GM21723 (cell line): Measurements from ENCODE around the gene ASB18.
"Not testable (repeated sequence)": the region's sequence is repeated elsewhere in the genome, so short reads cannot be mapped to it uniquely, and the experiment has no call there.

Experiments used
- ATAC-seq: cut with Tn5 transposase; IDR thresholded peaks from one replicate; pipeline ENCODE4 v1.9.1; 2021; ENCODE audit warnings: mild to moderate bottlenecking, moderate library complexity; ENCODE audit not compliant: unreplicated experiment

Gene ASB18, protein sequence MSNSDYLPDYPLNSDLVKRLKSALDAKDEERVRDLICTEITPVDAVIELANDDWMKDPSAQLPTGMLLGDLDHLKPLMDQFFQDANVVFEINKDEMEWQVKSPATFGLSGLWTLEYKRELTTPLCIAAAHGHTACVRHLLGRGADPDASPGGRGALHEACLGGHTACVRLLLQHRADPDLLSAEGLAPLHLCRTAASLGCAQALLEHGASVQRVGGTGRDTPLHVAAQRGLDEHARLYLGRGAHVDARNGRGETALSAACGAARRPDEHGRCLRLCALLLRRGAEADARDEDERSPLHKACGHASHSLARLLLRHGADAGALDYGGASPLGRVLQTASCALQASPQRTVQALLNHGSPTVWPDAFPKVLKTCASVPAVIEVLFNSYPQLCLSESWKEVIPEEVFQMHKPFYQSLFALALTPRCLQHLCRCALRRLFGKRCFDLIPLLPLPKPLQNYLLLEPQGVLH

DNA sequence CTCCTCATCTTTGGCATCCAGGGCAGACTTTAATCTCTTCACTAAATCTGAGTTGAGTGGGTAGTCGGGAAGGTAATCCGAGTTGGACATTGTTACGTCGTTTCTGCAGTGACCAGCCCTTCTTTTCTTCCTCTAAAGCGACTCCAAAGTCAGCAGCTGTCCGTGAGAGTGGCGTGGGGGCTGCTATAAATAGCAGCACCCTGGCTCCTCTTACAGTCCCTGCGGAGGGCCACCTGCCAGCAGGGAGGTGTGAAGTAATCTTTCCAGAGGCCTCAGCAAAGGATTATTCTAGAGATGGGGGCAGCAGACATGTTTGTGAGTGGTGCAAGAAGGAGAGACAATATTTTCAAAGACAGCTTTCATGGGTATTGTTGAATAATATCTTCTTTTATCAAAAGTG is at the start of gene ASB18:
TSS of gene ASB18 (minus strand) at position 151 of the 400 bp plus-strand sequence. CDS start at position 90, 61 bp downstream.
- ATAC-seq: no peak

DNA sequence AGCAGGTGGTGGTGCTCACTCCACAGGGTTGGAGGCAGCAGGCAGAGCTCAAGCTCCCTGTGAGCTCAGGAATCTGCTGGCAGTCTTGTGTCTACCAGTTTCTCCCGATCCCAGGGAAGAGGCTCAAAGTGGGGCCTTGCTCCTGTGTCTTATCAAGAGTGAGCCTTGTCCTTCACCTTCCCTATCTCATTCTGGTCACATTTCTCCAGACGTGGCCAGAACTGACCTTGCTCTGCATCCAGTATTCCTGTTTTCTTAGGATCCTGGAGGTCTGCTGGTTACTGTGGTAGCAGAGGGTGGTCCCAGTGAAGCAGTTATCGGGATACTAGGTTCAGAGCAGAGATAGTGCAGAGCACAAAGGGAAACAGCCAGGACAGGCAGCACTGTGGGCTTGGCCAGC is 47.1 kb upstream of the ASB18 start:
- no peak for ATAC-seq

DNA sequence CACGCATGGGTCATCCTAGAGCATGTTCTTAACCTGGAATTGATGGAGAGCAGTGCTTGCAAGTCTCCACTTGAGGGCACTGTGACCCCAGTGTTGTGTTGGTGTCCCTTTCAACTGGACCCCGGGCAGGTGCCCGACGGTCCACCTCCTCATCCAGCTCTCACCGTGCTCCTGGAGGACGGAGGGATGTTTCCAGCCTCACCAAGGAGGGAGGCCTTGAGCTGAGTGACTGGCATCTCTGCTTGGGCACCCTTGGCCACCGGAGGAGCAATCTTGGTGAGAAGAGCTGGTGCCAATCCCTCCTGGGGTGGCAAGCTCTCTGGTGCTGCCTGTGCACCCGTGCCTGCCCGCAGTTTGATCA is 45.4 kb upstream of the ASB18 start:
- ATAC-seq: no peak

DNA sequence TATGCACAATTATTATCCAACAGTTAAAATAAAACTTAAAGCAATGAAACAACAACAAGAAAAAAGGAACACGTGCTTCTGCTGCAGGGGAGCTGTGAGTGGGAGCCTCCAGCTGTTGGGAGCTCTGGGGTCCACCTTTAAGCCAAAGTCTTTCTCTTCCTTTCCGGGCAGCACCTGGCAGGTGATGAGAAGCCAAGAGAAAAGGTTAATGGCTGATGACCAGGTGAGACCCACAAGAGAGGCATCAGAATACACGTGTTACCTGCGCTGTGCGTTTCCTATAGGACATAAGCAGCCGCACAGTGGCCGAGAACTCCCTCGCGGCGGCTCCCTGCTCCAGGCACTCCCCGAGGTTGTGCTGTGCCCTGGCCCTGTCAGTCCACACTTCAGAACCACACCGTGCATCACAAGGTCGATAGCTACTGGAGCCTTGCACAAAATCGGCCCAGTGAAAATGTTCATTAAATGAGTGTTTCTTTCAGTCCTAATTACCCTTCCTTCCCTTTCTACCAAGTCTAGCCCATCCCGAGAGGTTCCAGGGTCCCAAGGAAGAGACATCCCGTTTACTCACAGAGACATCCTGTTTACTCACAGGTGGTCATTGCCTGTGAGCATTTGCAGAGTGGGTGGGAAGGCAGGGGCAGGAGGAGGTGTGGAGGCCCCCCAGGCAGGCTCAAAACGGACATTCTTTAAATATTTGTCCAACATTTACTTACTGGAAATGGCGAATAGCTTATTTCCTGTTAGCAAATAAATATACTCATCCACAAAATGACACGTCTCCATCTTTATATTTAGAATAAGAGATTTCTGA is 44.9 kb upstream of the ASB18 start:
- ATAC-seq: no peak

DNA sequence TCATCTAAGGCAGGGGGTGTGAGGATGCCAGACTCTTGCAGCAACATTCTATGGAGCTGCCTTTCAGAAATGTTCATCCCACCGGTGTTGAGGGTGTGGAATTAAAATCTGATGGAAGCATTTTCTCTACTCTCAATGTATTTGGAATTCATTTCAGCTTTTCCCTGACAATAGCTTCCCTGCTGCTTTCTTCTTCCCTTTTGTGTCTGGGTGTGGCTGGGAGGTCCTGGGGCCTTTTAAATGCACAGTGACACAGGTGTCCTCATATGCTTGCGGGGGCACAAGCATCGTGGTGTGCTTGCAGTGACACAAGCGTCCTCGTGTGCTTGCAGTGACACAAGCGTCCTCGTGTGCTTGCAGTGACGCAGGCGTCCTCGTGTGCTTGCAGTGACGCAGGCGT is 43.4 kb upstream of the ASB18 start:
- no peak for ATAC-seq

DNA sequence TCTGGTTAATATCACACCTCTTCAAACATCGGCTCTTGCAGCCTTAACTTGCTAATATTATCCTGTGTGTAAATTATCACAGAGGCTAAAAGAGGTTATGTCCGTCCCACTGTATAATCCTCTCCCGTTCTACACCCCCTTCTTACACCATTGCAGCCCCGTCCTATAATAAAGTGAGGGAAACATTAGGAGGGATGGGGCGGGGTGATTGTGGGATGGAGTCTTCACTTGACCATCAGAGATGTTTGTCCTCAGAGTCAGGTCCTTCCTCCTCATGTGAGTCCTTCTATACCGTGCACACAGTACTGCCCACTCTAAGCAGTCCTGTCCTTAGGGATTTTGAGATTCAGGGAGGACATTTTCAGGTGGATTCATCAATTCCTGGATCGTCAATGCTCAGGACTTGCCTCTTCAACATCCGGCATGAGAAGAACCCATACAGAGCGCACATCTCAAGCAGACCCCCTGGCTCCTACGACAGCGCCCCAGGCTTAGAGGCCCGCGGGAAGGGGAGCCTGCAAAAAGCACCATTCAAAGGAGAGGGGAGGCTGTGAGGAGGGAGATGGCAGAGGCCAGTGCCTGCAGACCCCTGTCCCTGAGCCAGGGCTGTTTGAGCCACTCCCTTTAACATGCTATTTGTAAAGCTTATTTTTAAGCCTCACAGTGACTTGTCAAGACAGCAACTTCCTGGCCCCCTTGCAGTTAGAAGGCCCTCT is 42.8 kb upstream of the ASB18 start:
- no peak for ATAC-seq

DNA sequence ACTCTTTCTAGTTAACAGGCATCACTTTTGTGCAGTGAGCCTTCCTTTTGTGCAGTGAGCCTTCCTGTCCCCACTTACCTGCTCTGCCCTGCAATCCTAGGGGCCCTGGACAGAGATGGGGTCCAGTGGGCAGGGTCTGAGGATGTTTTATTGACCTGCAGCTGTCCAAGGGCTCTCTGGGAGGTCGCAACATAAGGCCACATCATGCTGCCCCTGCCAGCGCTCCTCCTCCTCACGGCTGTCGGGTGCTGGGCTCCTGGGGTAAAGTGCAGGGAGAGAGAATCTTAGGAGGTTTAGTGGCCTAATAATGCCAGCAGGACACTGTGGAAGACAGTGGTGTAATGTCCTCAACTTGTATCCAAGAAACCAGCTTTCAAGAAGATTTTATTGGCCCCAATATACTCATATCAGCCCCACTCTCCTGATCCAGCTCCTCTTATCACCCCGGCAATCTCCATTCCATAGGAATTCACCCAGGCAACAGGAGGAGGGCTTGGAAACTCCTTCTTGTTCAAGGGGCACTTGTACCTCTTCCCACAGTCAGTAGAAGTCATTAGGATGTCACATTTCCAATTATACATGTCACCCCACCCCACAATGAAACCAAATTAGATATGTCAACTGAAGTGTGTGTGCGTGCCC is 41.9 kb upstream of the ASB18 start:
- ATAC-seq: no peak

DNA sequence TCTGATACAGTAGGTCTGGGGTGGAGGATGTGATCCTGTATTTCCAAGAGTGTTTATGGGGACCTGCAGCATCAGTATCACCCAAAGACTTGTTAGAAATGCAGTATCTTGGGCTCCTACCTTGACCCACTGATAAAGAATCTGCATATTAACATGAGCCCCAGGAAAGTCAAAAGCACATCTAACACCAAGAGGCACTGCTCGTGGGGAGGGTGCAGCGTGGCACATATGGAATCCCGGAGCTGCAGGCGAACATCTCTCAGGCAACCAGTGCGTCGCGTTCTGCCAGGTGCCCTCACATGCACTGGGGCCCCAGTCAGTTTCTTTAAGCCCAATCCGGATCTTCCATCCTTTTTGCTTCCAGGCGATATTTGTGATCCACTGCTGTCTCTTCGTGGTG is 41.3 kb upstream of the ASB18 start:
- no peak for ATAC-seq

DNA sequence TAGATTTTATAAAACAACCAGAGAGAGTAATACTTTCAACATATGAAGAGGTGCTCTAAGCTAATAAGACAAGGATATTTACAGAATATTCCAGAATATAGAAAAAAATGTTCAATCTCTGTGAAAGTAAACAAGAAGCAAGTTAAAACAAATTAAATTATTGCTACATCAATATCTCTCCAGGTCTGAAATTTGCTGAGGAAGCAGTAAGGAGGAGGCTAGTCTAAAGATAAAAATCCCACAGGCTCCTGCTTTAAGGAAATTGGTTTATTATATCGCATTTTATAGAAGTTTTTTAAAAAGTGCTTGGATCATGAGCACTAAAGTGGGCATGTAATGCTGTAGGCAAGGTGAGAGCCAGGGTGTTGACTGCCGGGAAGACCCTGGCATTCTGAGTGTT is 39.7 kb upstream of the ASB18 start:
- no peak for ATAC-seq

DNA sequence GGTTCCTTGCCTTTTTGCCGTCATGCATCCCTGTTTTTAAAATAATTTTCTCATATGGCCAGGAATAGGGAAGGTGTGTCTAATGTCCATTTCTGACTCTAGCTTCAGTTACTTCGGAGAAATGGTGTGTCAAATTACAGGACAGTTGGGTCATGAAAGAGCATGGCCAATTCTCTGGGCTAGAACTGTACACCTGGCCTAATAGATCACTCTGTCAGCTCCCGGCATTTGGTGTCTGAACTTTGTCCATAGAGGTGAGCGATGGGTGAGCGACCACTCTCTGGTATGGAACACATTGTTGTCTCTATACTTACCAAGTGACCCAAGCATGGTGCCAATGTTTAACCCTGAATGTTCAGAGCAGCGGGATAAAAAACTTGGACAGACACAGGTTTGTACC is 38.3 kb upstream of the ASB18 start:
- no peak for ATAC-seq

DNA sequence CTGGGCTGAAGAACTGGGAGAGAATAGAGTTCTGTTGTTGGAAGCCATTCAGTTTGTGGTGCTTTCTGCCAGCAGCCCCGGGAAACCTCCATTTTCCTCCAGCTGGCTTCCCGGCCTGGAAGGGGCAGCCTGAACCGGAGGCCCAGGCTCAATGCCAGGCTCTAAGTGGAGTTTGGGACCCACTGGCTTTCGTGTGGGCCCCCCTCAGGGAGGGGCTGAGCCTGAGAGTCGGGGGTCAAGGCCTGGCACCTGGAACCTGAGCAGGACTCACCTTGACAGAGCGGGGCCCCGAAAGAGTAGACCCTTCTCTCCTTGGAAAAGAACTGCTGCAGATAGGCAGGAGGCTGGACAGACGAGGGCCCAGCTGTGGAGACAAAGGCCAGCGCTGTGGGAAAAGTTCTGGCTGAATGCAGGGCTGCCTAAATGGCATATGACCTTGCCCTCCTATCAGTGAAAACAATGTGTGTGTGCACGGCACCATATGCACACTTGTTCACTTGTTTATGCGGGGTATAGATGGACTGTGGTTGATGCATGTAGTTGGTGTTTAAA is 34.8 kb upstream of the ASB18 start:
- no peak for ATAC-seq

DNA sequence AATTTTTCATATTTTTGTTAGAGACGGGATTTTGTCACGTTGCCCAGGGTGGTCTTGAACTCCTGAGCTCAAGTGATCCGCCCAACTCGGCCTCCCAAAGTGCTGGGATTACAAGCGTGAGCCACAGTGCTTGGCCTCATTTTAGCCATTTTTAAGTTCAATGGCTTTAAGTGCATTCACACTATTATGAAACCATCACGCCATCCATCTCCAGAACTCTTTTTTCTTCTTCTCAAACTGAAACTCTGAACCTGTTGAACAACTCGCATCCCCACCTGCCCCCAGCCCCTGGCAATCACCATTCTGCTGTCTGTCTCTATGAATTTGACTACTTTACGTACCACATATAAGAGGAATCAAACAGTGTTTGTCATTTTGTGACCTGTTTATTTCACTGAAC is 31.3 kb upstream of the ASB18 start:
- ATAC-seq: no peak

DNA sequence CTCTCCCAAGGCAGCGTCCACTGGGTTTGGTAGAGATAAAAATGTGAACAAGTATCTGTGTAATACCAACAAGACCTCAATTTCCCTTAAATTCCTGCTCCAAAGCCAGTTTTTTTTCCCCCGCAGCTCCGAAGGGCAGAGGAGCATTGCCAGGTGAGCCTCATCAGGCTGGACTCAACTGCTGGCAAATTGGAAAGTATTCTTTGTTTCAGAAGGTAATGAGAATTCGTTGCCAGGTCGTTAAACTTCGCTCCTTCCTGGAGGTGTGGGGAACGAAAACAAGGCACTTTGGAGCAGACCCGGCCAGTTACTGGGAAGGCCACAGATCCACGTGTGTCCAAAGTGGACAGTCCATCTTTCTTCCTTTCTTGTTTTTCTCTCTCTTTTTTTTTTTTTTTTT is 30.4 kb upstream of the ASB18 start:
- no peak for ATAC-seq

DNA sequence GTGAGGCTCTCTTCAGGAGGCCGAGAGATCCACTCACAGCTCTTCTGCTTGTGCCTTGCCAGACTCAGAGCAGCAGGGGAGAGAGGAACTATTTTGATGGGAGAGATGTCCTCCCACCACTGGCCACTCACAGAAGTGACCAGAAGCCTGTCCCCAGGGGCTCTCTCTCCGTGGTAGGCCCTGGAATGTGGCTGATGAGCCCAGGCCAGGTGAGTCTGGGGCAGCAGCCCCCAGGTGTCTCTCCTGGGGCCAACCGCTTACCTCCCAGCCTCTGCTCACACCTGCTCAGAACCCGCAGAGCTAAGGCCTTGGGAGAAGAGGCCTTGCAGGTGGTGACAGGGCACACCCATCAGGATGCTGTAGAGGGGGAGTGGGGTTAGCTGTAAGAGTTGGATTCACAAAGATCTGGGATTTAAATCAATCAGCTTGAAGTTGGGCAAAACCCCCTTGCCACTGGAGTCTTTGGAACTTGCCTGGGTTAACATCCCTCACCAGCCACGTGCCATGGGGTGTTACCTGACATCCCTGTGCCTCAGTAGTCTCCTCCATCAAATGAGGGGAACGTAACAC is 29.1 kb upstream of the ASB18 start:
- ATAC-seq: no peak

DNA sequence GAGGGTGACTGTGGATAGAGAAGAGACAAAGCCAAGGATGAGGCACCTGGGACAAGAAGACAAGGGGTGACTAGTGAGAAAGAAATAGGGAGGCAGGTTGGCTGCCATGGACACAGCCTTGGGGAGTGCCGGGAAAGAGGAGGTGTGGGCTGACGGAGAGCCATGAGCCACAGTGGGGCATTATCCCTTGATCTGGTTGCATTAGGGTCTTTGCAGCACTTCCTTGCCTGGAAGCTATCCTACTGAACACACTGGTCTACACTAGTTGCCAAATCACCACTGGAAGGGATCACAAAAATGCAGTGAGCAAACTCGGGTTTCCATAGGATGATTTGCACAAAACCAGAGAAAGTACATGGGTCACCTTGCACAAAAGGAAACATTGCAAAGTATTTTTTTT is 27.7 kb upstream of the ASB18 start:
- ATAC-seq: no peak

DNA sequence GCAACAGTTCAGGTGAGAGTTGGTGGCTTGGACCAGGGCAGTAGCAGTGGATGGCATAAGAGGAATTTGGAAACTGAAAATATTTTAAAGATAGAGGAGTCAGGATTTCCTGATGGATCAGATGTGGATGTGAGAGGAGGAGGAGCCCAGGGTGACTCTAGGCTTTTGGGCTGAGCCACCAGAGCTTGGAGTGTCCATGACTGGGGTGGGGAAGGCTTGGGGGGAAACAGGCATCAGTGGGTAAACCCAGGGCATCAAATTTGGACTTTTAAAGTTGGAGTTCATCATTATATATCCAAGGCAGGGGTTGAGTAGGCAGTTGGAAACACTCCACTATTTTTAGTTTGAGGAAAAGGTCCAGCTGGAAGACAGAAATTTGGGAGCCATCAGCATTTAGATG is 27.3 kb upstream of the ASB18 start:
- no peak for ATAC-seq

DNA sequence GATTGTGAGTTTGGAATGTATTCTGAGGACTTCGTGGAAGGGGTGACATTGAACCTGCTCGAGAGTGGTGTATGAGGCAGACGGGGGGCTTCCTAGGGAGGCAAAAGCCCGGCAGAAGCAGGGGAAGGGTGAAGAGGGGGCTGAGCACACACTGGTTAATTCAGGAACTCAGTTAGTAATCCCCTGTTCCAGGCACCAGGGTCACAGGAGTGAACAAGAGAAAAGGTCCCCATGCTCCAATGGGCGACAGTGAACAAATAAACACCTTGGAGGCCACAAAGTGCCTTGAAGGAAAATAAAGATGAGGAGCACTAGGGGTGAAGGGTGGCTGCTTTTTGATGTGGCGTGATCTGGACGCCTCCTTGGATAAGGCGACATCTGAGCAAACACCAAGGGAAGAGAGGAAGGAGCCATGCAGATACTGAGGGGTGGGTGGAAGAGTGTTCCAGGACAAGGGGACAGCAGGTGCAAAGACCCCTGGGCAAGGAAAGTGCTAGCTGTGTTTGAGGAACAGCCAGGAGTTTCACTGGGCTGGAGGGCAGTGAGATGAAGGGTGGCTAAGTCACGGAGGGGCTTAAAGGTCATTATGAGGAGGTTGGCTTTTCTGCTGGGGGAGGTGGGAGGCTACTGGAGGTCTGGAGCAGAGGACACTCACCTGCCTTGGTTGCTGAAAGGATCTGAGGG is 26.7 kb upstream of the ASB18 start:
- no peak for ATAC-seq

DNA sequence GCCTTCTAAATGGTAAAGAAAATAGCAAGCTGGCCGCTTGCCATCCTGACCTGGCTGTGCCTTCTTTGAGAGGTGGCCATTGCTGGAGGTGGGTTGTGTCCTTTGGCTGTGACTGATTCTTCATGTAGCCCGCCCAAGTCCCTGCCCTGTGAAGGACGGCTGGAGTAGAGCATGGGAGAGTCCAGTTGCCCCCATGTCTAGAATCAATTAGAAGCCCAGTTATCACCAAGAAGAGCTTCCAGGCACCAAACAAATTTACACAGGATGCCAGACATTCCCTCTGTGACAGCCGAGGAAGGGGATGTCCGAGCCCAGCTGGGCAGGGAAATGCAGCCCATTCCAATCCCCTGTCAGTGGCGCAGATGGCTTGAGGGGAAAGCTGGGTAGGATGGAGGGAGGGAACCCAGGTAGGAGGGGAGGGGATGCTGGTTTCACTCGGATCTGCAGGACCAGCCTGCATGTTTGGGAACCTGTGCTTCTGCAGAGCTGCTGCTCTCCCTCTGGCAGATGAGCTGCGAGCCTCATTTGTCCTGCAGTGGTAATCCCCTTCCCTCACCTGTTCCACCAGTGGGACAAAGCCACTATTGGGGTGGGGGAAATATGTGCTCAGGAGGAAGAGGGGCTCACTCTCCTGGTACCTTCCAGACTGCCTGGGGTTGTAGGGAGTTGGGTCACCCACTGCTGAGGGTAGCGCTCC is 25.7 kb upstream of the ASB18 start:
- ATAC-seq: no peak

DNA sequence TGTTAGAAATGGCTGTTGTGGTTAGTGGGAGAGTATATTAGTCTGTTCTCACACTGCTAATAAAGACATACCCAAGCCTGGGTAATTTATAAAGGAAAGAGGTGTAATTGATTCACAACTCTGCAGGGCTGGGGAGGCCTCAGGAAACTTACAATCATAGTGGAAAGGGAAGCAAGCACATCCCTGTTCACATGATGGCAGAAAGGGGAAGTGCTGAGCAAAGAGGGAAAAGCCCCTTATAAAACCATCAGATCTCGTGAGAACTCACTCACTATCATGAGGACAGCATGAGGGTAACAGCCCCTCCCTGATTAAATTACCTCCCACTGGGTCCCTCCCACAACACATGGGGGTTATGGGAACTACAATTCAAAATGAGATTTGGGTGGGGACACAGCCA is 24.2 kb upstream of the ASB18 start:
- not testable (repeated sequence) for ATAC-seq
